SK-N-MC (cell line): ENCODE data around the gene LTA.

Experiments
- EZH2 ChIP-seq: fragments of 200-600 bp; sonication (generic); IDR thresholded peaks from one replicate; pipeline ENCODE4 v1.6.1; 2017; ENCODE audit warnings: antibody characterized with exemption
- POLR2AphosphoS5 ChIP-seq: IDR thresholded peaks from 2 replicates; pipeline ENCODE4 v1.6.1; 2012; ENCODE audit warnings: mild to moderate bottlenecking, low read depth, low read length, borderline replicate concordance

GRCh38 chr6:31573239-31574105 lies 1.4 kb downstream of the LTA start:
- TF ChIP-seq EZH2 (no peak), POLR2AphosphoS5 (no peak)
